K562 (cell line): Measurements from ENCODE around the gene ATP5F1D. TPM values are rescaled to one million over a fixed set of nuclear protein-coding genes. Genes with fewer than 3 reads are reported as not detected.
A peak's percentile ranks its signal among the peaks of the same experiment; 100 is the strongest.

Experiments used
- BCOR ChIP-seq: fragments of 450-650 bp; IDR thresholded peaks from 2 replicates; pipeline ENCODE4 v1.6.1; 2016
- DACH1 ChIP-seq: fragments of 450-650 bp; IDR thresholded peaks from 2 replicates; pipeline ENCODE4 v1.6.1; 2018; ENCODE audit not compliant: partially characterized antibody
- FIP1L1 ChIP-seq: fragments of 200-400 bp; formaldehyde crosslinking; IDR thresholded peaks from 2 replicates; pipeline ENCODE4 v1.6.1; 2018; ENCODE audit warnings: mild to moderate bottlenecking, low read depth, low read length; ENCODE audit not compliant: poor library complexity, severe bottlenecking
- MAZ ChIP-seq, 2 experiments: fragments of 450-650 bp in 1 of 2; sonication (generic) in 1 of 2; formaldehyde crosslinking; IDR thresholded peaks in 1 of 2; conservative IDR thresholded peaks in 1 of 2; 2 replicates each; pipeline versions ENCODE4 v1.4.0 to v1.5.0; 2020; ENCODE audit warnings: mild to moderate bottlenecking in 1 of 2, missing genetic modification reagents in 1 of 2
- NFIC ChIP-seq: fragments of 450-650 bp; IDR thresholded peaks from 2 replicates; pipeline ENCODE4 v1.6.1; 2017; ENCODE audit warnings: mild to moderate bottlenecking, inconsistent platforms
- STAT5A ChIP-seq: IDR thresholded peaks from 2 replicates; pipeline ENCODE4 v1.6.1; 2012; ENCODE audit warnings: low read length, inconsistent platforms, borderline replicate concordance
- TAL1 ChIP-seq: fragments of 450-650 bp; IDR thresholded peaks from 2 replicates; pipeline ENCODE4 v1.6.1; 2016; ENCODE audit warnings: mild to moderate bottlenecking
- YY1 ChIP-seq, 3 experiments: IDR thresholded peaks; 2 replicates each; pipeline ENCODE4 v1.6.1; 2011; ENCODE audit warnings: low read length in 2 of 3, mild to moderate bottlenecking in 2 of 3, moderate library complexity in 2 of 3, borderline replicate concordance in 1 of 3, control low read depth in 1 of 3, low read depth in 1 of 3; ENCODE audit not compliant: insufficient read depth in 3 of 3, insufficient replicate concordance in 2 of 3, control insufficient read depth in 1 of 3, insufficient read length in 1 of 3; ENCODE audit errors: extremely low read depth in 1 of 3
- ZFX ChIP-seq: sonication (generic); formaldehyde crosslinking; IDR thresholded peaks from 2 replicates; pipeline ENCODE4 v1.8.0; 2022; ENCODE audit warnings: mild to moderate bottlenecking, missing genetic modification reagents, moderate library complexity
- polyA plus RNA-seq, 8 experiments: library from polyadenylated mRNA; depleted of rRNA in 4 of 8; stranded (reverse) in 5 of 8; unstranded in 3 of 8; fragments of >200 nt; fragmentation: Nextera tagmentation in 2 of 8; fragmentation: Illumina TruSeq in 1 of 8; extraction: Ambion mirVana in 2 of 8; extraction: Trizol in 1 of 8; gene quantifications; 2 replicates each; pipeline versions ENCODE4 v1.2.1 to v1.2.3, GENCODE V29; 2011 to 2014; ENCODE audit warnings: inconsistent platforms in 1 of 8, missing spikeins in 1 of 8
- total RNA-seq, 7 experiments: library from RNA; depleted of rRNA in 6 of 7; stranded (reverse); fragments of >200 nt in 6 of 7; fragmentation: Illumina TruSeq in 2 of 7; extraction: Trizol in 2 of 7; gene quantifications; 2 replicates each; pipeline versions ENCODE4 v1.2.1 to v1.2.3, GENCODE V29; 2011 to 2021; ENCODE audit warnings: low replicate concordance in 1 of 7
- TF ChIP-seq, protein P1 (sequence below): conservative IDR thresholded peaks from 2 replicates; pipeline ENCODE4 v1.6.1; 2011; ENCODE audit warnings: low read depth, mild to moderate bottlenecking, low read length; ENCODE audit not compliant: control insufficient read depth
- TF ChIP-seq, protein P2 (sequence below): sonication (generic); formaldehyde crosslinking; IDR thresholded peaks from 2 replicates; pipeline ENCODE4 v1.8.0; 2022; ENCODE audit warnings: mild to moderate bottlenecking, missing genetic modification reagents

The ATP5F1D gene
- total and polyA plus RNA-seq, 9 of the 15 experiments (the other 6 are each of a cell fraction or from before 2014, with no cell fraction given), result 3.9 to 409 (median 36.8) TPM

DNA sequence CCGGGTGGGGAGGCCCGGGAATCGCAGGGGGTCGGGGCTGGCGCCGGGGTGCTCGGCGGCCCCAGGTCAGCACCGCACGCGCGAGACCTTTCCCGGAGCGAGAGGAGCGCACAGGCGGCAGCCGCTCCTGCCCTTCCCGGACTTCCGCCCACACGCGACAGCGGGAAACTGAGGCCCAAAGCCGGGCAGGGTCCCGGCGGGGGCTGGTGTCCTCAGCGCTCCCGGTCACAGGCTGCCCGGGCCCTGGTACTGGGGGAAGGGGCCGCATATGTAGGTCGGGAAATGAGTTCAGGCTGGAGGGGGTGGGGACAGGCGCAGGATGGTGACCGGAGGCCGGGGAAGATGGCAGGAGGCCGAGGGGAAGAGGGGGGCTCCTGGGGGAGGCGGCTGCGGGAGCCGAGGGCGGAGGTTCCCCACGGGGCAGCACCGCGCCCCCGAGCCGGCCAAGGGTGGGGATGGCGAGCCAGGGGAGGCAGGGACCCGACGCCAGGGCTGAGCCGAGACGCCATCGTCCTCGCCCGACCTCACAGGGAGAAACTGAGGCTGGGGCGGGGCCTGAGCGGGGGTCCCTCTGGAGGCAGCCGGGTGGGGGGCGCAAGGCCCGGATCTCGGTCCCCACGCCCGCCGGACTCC is 4.4 kb upstream of the ATP5F1D start (continued):
- TF ChIP-seq ZFX (CRISPR knock-in tag) (no peak), FIP1L1 (peak; percentile 33), DACH1 (no peak), MAZ (CRISPR knock-in tag; conservative IDR thresholded peaks at IDR 0.05 in 1 of 2, IDR thresholded peaks at IDR 0.05 in 1 of 2) (peak; percentile 37 to 41; a peak in 1 of 4 replicates), STAT5A (no peak), YY1 (IDR thresholded peaks at IDR 0.05; ENCODE audit: borderline replicate concordance in 1 of 3, control insufficient read depth in 1 of 3, extremely low read depth in 1 of 3, insufficient read depth in 3 of 3, insufficient read length in 1 of 3, insufficient replicate concordance in 2 of 3, low read depth in 1 of 3, low read length in 2 of 3) (peak in 1 of 3 experiments; percentile 22), TAL1 (no peak), BCOR (0 out of 2 replicates have a peak, but pooled peaks have one; percentile 19), NFIC (0 out of 2 replicates have a peak, but pooled peaks have one; percentile 16)
- TF ChIP-seq, protein P1, sequence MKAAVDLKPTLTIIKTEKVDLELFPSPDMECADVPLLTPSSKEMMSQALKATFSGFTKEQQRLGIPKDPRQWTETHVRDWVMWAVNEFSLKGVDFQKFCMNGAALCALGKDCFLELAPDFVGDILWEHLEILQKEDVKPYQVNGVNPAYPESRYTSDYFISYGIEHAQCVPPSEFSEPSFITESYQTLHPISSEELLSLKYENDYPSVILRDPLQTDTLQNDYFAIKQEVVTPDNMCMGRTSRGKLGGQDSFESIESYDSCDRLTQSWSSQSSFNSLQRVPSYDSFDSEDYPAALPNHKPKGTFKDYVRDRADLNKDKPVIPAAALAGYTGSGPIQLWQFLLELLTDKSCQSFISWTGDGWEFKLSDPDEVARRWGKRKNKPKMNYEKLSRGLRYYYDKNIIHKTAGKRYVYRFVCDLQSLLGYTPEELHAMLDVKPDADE, result no peak
- TF ChIP-seq, protein P2, sequence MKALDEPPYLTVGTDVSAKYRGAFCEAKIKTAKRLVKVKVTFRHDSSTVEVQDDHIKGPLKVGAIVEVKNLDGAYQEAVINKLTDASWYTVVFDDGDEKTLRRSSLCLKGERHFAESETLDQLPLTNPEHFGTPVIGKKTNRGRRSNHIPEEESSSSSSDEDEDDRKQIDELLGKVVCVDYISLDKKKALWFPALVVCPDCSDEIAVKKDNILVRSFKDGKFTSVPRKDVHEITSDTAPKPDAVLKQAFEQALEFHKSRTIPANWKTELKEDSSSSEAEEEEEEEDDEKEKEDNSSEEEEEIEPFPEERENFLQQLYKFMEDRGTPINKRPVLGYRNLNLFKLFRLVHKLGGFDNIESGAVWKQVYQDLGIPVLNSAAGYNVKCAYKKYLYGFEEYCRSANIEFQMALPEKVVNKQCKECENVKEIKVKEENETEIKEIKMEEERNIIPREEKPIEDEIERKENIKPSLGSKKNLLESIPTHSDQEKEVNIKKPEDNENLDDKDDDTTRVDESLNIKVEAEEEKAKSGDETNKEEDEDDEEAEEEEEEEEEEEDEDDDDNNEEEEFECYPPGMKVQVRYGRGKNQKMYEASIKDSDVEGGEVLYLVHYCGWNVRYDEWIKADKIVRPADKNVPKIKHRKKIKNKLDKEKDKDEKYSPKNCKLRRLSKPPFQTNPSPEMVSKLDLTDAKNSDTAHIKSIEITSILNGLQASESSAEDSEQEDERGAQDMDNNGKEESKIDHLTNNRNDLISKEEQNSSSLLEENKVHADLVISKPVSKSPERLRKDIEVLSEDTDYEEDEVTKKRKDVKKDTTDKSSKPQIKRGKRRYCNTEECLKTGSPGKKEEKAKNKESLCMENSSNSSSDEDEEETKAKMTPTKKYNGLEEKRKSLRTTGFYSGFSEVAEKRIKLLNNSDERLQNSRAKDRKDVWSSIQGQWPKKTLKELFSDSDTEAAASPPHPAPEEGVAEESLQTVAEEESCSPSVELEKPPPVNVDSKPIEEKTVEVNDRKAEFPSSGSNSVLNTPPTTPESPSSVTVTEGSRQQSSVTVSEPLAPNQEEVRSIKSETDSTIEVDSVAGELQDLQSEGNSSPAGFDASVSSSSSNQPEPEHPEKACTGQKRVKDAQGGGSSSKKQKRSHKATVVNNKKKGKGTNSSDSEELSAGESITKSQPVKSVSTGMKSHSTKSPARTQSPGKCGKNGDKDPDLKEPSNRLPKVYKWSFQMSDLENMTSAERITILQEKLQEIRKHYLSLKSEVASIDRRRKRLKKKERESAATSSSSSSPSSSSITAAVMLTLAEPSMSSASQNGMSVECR (CRISPR knock-in tag), result peak; percentile 29; the same call in 1 of the 2 replicates
